ENCODE results near the gene NEUROD1. TPM values are rescaled to one million over a fixed set of nuclear protein-coding genes. Genes with fewer than 3 reads are reported as not detected.

NEUROD1 gene
- total RNA-seq, 4 donors from 2014 or later, result not detected

GRCh38 chr2:181626671-181627070 lies 53.6 kb downstream of the NEUROD1 start:
- no peaks in the 10 kb centered on the region for H3K36me3 ChIP-seq
- no peak overlapping the region for H3K4me3 ChIP-seq
- no peak overlapping the region for H3K27ac ChIP-seq
- H3K4me1 ChIP-seq, result no peaks in the 10 kb centered on the region
- no peak for DNase-seq (ENCODE audit: low spot score in 2 of 2)
- TF ChIP-seq, protein P1, sequence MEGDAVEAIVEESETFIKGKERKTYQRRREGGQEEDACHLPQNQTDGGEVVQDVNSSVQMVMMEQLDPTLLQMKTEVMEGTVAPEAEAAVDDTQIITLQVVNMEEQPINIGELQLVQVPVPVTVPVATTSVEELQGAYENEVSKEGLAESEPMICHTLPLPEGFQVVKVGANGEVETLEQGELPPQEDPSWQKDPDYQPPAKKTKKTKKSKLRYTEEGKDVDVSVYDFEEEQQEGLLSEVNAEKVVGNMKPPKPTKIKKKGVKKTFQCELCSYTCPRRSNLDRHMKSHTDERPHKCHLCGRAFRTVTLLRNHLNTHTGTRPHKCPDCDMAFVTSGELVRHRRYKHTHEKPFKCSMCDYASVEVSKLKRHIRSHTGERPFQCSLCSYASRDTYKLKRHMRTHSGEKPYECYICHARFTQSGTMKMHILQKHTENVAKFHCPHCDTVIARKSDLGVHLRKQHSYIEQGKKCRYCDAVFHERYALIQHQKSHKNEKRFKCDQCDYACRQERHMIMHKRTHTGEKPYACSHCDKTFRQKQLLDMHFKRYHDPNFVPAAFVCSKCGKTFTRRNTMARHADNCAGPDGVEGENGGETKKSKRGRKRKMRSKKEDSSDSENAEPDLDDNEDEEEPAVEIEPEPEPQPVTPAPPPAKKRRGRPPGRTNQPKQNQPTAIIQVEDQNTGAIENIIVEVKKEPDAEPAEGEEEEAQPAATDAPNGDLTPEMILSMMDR (IDR thresholded peaks at IDR 0.05), result no peak
- TF ChIP-seq POLR2AphosphoS5 (IDR thresholded peaks at IDR 0.05), result no peak
- no peak for TF ChIP-seq POLR2A (IDR thresholded peaks at IDR 0.05)
- TF ChIP-seq EP300 (IDR thresholded peaks at IDR 0.05), result no peak
- H3K9me3 ChIP-seq, result no peaks in the 10 kb centered on the region
- H3K27me3 ChIP-seq, result no peaks in the 10 kb centered on the region

Other genes starting within 250 kb of the NEUROD1 start
- 10 to 100 TPM in 1 of 4 donors, 1 to 10 TPM in 1, under 1 TPM in 2; 0.68 to 14.1 (median 0.95) TPM for gene ITGA4, start 223.1 kb downstream of the NEUROD1 start, total RNA-seq
- not detected for gene CERKL, start 23.4 kb downstream of the NEUROD1 start, total RNA-seq
- gene ITPRID2, start 211.2 kb upstream of the NEUROD1 start, total RNA-seq, result 100 to 1,000 TPM; 172 to 288 (median 242) TPM